ENCODE measurements around the gene GHR.

DNA sequence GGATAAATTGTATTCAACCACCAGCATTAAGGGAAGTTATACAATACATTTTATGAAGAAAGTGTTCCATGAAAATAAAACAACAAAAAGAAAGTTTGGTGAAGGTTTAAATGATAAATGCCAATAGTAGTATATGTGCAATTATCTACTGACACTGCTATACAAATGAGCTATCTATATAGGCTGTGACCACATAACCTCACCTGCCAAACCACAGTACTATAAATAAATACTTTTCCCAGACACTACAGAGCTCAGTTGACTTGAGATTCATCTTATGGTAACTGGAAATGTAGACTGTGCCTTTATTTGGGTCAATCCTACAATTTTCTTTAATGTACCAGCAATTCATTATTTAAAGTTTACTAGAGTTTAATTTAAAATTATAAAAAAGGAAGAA lies 252.4 kb downstream of the GHR start:
- TF ChIP-seq, protein P1, sequence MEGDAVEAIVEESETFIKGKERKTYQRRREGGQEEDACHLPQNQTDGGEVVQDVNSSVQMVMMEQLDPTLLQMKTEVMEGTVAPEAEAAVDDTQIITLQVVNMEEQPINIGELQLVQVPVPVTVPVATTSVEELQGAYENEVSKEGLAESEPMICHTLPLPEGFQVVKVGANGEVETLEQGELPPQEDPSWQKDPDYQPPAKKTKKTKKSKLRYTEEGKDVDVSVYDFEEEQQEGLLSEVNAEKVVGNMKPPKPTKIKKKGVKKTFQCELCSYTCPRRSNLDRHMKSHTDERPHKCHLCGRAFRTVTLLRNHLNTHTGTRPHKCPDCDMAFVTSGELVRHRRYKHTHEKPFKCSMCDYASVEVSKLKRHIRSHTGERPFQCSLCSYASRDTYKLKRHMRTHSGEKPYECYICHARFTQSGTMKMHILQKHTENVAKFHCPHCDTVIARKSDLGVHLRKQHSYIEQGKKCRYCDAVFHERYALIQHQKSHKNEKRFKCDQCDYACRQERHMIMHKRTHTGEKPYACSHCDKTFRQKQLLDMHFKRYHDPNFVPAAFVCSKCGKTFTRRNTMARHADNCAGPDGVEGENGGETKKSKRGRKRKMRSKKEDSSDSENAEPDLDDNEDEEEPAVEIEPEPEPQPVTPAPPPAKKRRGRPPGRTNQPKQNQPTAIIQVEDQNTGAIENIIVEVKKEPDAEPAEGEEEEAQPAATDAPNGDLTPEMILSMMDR (IDR thresholded peaks at IDR 0.05; ENCODE audit: low read length): no peak
- TF ChIP-seq EZH2 (IDR thresholded peaks at IDR 0.05; ENCODE audit: borderline replicate concordance, low read length): no peak
